ENCODE data around the gene NUP54.

DNA sequence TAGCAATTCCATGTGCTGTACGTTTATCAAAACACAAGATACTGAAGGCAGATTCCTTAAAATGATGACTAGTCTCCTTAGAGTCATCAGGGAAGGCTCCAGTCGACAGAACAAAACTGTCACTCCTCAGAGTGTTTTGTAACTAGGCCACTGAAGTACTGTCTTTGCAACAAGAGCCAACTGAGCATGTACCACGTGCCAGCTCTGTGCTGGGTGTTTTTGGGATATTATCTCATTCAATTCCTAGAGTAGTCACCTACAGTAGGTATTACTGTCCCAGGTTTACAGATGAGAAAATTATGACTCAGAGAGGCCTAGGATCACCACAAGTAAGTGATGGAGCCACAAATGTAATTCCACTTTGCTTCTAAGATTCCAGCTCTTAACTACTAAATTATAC lies 18.3 kb upstream of the NUP54 start:
- TF ChIP-seq, protein P1, sequence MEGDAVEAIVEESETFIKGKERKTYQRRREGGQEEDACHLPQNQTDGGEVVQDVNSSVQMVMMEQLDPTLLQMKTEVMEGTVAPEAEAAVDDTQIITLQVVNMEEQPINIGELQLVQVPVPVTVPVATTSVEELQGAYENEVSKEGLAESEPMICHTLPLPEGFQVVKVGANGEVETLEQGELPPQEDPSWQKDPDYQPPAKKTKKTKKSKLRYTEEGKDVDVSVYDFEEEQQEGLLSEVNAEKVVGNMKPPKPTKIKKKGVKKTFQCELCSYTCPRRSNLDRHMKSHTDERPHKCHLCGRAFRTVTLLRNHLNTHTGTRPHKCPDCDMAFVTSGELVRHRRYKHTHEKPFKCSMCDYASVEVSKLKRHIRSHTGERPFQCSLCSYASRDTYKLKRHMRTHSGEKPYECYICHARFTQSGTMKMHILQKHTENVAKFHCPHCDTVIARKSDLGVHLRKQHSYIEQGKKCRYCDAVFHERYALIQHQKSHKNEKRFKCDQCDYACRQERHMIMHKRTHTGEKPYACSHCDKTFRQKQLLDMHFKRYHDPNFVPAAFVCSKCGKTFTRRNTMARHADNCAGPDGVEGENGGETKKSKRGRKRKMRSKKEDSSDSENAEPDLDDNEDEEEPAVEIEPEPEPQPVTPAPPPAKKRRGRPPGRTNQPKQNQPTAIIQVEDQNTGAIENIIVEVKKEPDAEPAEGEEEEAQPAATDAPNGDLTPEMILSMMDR (conservative IDR thresholded peaks at IDR 0.05) = no peak
- TF ChIP-seq ZFX (IDR thresholded peaks at IDR 0.05) = no peak

Data from C4-2B (cell line).